Activated T-cell treated with anti-CD3 and anti-CD28 coated beads, Interleukin-2, amount 50 U/mL, for 24 hours (primary cell): Measurements from ENCODE around the gene ULK4.

ENCODE experiments used
- DNase-seq: peaks from one replicate; pipeline ENCODE4 v3.0.0-alpha.2; 2020
- H3K27ac Mint-ChIP-seq: 2 replicates; pipeline ENCODE4 v1.8.0; 2020; ENCODE audit warnings: mild to moderate bottlenecking, mixed read lengths
- H3K27me3 Mint-ChIP-seq: 2 replicates; pipeline ENCODE4 v1.8.0; 2020; ENCODE audit warnings: mixed read lengths
- H3K36me3 Mint-ChIP-seq: 2 replicates; pipeline ENCODE4 v1.8.0; 2020; ENCODE audit warnings: low read depth, mixed read lengths
- H3K4me1 Mint-ChIP-seq: 2 replicates; pipeline ENCODE4 v1.8.0; 2020; ENCODE audit warnings: low read depth, mixed read lengths
- H3K4me3 Mint-ChIP-seq: 2 replicates; pipeline ENCODE4 v1.8.0; 2020; ENCODE audit warnings: mild to moderate bottlenecking, moderate library complexity, mixed read lengths
- H3K9me3 Mint-ChIP-seq: 2 replicates; pipeline ENCODE4 v1.8.0; 2020; ENCODE audit warnings: mixed read lengths

The ULK4 gene

GRCh38 chr3:41200669-41201021 lies 761.3 kb downstream of the ULK4 start:
- peak overlapping the region; percentile 92 for H3K27ac Mint-ChIP-seq
- H3K4me3 Mint-ChIP-seq = peak overlapping the region; percentile 86
- H3K9me3 Mint-ChIP-seq = no peaks in the 10 kb centered on the region
- peaks cover 17% of the 10 kb centered on the region for H3K27me3 Mint-ChIP-seq
- H3K36me3 Mint-ChIP-seq = peaks cover 45% of the 10 kb centered on the region
- H3K4me1 Mint-ChIP-seq = peaks cover 52% of the 10 kb centered on the region
- no peak for DNase-seq

DNA sequence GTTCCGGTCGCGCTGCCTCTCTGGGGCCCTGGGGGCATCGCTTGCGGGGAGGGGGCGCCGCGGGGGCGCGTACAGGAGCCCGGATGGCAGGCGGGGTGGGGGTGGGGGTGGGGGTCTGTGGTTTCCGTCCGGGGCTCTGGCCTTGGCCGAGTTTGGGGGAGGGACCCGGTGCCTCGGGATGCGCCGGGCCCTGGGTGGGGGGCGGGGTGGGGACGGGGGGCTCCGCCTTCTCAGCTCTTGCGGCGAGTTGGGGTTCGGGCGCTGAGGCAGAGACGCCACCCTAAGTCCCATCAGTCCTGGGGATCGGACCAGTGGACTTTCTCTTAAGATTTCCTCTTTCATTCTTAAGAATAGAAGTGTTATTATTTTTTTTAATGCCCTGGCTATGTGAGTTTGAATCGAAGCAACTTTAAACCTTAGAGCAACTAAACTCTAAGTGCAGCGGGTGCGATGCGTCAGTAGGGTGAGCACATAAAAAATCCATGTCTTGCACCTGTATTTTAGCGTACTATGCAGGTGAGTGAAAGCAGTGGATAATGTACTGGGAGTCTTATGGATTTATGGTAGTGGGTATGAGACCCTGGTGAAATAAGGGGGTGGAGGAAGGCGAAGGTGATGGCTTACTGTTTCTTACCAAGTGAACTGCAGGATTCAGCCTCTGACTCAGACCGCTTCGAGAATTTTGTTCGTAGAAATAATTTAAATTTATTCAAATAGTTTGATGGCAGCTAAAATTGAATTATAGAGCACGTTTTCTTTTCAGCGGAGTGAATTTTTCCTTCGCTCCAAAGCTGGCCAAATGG lies 761.8 kb downstream of the ULK4 start:
- peak overlapping the region; percentile 92 for H3K27ac Mint-ChIP-seq
- peaks cover 19% of the 10 kb centered on the region for H3K27me3 Mint-ChIP-seq
- peak overlapping the region; percentile 86 for H3K4me3 Mint-ChIP-seq
- H3K36me3 Mint-ChIP-seq = peaks cover 41% of the 10 kb centered on the region
- H3K9me3 Mint-ChIP-seq = no peaks in the 10 kb centered on the region
- peaks cover 47% of the 10 kb centered on the region for H3K4me1 Mint-ChIP-seq
- no peak for DNase-seq

DNA sequence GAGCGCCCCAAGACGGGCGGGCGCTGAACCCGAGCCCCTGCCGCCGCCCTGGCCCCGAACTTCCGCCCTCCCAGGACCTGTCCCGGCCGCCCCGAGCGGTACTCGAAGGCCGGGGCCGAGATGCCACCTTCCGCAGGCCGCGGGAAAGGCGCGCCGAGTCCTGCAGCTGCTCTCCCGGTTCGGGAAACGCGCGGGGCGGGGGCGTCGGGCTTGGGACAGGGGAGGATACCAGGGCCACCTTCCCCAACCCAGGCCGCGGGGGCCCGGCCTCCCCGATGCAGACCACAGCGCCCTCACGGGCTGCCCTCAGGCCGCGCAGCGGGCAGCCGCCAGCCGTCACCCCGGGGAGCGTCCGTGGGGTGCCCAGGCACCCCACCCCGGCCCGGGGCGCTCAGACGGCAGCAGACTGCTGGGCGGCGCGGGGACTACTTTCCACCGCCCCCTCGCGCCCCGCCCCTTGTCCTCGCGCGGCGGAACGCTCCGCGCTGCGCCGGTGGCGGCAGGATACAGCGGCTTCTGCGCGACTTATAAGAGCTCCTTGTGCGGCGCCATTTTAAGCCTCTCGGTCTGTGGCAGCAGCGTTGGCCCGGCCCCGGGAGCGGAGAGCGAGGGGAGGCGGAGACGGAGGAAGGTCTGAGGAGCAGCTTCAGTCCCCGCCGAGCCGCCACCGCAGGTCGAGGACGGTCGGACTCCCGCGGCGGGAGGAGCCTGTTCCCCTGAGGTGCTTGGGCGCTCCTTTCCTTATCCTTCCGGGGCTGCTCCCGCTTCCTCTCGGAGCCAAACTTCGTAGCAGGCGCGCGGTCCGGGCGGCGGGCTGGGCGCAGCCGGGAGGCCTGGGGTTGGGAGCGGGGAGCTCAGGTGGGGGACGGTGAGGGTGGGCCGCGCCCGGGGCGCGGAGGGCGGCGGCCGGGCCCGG lies 762.7 kb downstream of the ULK4 start, which contains the start of gene CTNNB1:
Gene CTNNB1, plus strand, starts transcription at position 556 of the 916 bp plus-strand sequence. CDS start 24,564 bp downstream, outside the sequence.
- Mint-ChIP-seq H3K4me3 (peak within 1 kb of the TSS; percentile 89), H3K27me3 (peaks cover 19% of the 10 kb centered on the region), H3K4me1 (peaks cover 39% of the 10 kb centered on the region), H3K9me3 (no peaks in the 10 kb centered on the region), H3K36me3 (peaks cover 36% of the 10 kb centered on the region), H3K27ac (peak within 1 kb of the TSS; percentile 98)
- DNase-seq = peak; percentile 96

GRCh38 chr3:41198526-41198925 lies 763.4 kb downstream of the ULK4 start:
- peaks cover 32% of the 10 kb centered on the region for H3K4me1 Mint-ChIP-seq
- H3K27me3 Mint-ChIP-seq = peaks cover 19% of the 10 kb centered on the region
- no peak for DNase-seq
- no peaks in the 10 kb centered on the region for H3K9me3 Mint-ChIP-seq
- peak overlapping the region; percentile 87 for H3K27ac Mint-ChIP-seq
- H3K36me3 Mint-ChIP-seq = peaks cover 31% of the 10 kb centered on the region
- peak overlapping the region; percentile 80 for H3K4me3 Mint-ChIP-seq

GRCh38 chr3:41198046-41198445 lies 763.9 kb downstream of the ULK4 start:
- Mint-ChIP-seq H3K4me3 (peak overlapping the region; percentile 80), H3K27ac (no peak overlapping the region), H3K4me1 (peaks cover 27% of the 10 kb centered on the region)

More at GRCh38 chr3:41198046-41198445, 763.9 kb downstream of the ULK4 start:
- DNase-seq = no peak
- no peaks in the 10 kb centered on the region for H3K9me3 Mint-ChIP-seq
- peaks cover 29% of the 10 kb centered on the region for H3K36me3 Mint-ChIP-seq
- H3K27me3 Mint-ChIP-seq = peaks cover 19% of the 10 kb centered on the region
